Prostate gland (tissue), 2 donors: Measurements from ENCODE around the gene AFAP1L1. TPM values are rescaled to one million over a fixed set of nuclear protein-coding genes. Genes with fewer than 3 reads are reported as not detected.
A peak's percentile ranks its signal among the peaks of the same experiment; 100 is the strongest.

Source experiments
- DNase-seq: peaks from one replicate; pipeline ENCODE4 v3.0.0-alpha.2; 2019; ENCODE audit warnings: low spot score
- H3K27ac ChIP-seq, 2 donors: fragments of 200-600 bp; sonication (generic); 2 replicates each; pipeline ENCODE4 v1.5.1; 2017 to 2019
- H3K27me3 ChIP-seq: fragments of 200-600 bp; sonication (generic); replicated peaks from 2 replicates; pipeline ENCODE4 v1.5.1; 2019; ENCODE audit not compliant: insufficient read depth
- H3K36me3 ChIP-seq, 2 donors: fragments of 200-600 bp; sonication (generic); 1 replicate in 1 of 2; 2 replicates in 1 of 2; pipeline versions ENCODE4 v1.5.1 to v1.8.1; 2017 to 2019
- H3K4me1 ChIP-seq: fragments of 200-600 bp; sonication (generic); replicated peaks from 2 replicates; pipeline ENCODE4 v1.5.1; 2019
- H3K4me3 ChIP-seq, 2 donors: fragments of 200-600 bp; sonication (generic); 2 replicates each; pipeline ENCODE4 v1.5.1; 2017 to 2019
- H3K9me3 ChIP-seq: fragments of 200-600 bp; sonication (generic); 2 replicates; pipeline ENCODE4 v1.5.1; 2017
- POLR2A ChIP-seq: fragments of 450-650 bp; IDR thresholded peaks from one replicate; pipeline ENCODE4 v1.6.1; 2016; ENCODE audit warnings: antibody characterized with exemption, mild to moderate bottlenecking
- POLR2AphosphoS5 ChIP-seq: sonication (generic); formaldehyde crosslinking; IDR thresholded peaks from one replicate; pipeline ENCODE4 v1.6.1; 2017; ENCODE audit warnings: antibody characterized with exemption
- WGBS: methylation state at CpG from one replicate; pipeline ENCODE4 v1.1.5; 2018; 5-methylcytosine and 5-hydroxymethylcytosine counted together
- intact Hi-C: fragments of 100-400 bp; cut with DNase I; formaldehyde crosslinking; loops from one replicate; pipeline ENCODE4 v1.14.2; 2022
- total RNA-seq, 2 donors: library from RNA; depleted of rRNA; stranded (reverse); fragments of >200 nt; gene quantifications; one replicate each; pipeline ENCODE4 v1.1.0, GENCODE V29; 2016
- TF ChIP-seq, protein P1 (sequence below), 4 experiments: fragments of 200-600 bp in 2 of 4; fragments of 450-650 bp in 2 of 4; sonication (generic) in 2 of 4; IDR thresholded peaks; 1 replicate in 3 of 4; 2 replicates in 1 of 4; pipeline ENCODE4 v1.5.1; 2016 to 2019; ENCODE audit warnings: antibody characterized with exemption in 4 of 4, mild to moderate bottlenecking in 2 of 4, moderate library complexity in 2 of 4

AFAP1L1 gene
- total RNA-seq, 2 donors from 2014 or later, result 8.4 to 10.3 TPM

DNA sequence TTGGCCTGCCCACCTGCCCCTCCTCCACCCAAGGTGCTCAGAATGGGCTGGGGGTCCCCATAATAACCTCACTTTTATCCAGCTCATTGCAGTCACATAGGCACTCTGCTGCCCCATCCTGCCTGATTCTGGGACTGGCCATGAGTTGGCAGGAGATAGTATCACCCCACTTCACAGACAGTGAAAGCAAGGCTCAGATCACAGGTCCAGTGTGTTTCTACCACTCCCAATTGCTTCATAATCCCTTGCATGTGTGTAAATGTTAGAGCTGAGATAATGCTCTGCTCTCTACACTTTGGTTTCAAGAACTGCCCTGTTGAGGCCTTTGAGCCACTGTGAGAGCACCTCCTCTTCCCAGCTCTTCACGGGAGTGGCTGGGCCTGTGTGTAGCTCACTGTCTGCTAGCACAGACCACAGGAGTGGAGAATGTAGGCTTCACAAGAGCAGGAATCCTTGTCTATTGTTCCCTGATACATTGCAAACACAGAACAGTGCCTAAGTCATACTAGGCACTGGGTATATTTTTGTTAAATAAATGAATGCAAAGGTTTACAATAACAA, 94.6 kb downstream of the AFAP1L1 start:
- Histone ChIP-seq H3K27ac (no peak overlapping the region), H3K4me3 (no peak overlapping the region), H3K4me1 (no peaks in the 10 kb centered on the region), H3K9me3 (no peaks in the 10 kb centered on the region), H3K36me3 (no peaks in the 10 kb centered on the region), H3K27me3 (no peaks in the 10 kb centered on the region)
- TF ChIP-seq, protein P1, sequence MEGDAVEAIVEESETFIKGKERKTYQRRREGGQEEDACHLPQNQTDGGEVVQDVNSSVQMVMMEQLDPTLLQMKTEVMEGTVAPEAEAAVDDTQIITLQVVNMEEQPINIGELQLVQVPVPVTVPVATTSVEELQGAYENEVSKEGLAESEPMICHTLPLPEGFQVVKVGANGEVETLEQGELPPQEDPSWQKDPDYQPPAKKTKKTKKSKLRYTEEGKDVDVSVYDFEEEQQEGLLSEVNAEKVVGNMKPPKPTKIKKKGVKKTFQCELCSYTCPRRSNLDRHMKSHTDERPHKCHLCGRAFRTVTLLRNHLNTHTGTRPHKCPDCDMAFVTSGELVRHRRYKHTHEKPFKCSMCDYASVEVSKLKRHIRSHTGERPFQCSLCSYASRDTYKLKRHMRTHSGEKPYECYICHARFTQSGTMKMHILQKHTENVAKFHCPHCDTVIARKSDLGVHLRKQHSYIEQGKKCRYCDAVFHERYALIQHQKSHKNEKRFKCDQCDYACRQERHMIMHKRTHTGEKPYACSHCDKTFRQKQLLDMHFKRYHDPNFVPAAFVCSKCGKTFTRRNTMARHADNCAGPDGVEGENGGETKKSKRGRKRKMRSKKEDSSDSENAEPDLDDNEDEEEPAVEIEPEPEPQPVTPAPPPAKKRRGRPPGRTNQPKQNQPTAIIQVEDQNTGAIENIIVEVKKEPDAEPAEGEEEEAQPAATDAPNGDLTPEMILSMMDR (IDR thresholded peaks at IDR 0.05), result no peak
- no peak for TF ChIP-seq POLR2AphosphoS5
- no peak for TF ChIP-seq POLR2A
- DNase-seq, result no peak
- intact Hi-C loops, result loop anchor here (5.0 kb wide), 2 partner anchors 76 to 186 kb away; partner anchors contain the start of gene CSNK1A1
- 79% methylated on average over 1 of the region's 1 CpG for WGBS

DNA sequence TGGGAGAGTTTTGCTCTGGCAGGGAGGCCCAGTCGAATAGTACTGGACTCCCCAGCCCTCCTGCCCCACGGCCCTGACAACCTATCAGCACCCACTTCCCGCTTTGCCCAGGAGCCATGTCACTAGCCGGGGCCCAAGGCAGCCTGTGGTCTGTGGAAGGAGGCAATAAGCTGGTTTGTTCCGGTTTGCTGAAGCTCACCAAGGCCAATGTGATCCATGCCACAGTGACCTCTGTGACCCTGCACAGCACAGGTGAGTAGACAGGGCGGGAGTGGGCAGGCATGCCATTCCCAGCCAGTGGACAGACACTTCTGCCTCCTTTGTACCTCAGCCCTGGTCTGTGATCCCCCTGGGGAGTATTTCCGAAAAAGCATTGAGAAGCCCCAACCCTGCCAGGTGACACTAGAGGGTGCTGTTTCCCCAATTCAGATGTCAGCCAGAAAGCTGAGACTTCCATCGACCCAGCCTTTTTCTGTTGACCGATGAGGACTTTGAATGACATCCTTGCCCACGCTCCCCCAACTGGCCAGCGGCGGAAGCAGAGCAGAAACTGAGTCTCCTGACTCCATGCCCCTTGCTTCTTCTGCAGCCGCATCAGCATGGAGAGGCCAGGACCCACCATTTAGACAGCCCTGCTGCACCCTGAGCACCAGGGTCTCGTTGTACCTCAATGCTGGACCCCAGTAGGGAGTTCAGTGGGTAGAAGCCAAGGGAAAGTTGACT, 95.8 kb downstream of the AFAP1L1 start:
- Histone ChIP-seq H3K4me1 (no peaks in the 10 kb centered on the region), H3K36me3 (no peaks in the 10 kb centered on the region), H3K27me3 (no peaks in the 10 kb centered on the region), H3K4me3 (no peak overlapping the region), H3K27ac (no peak overlapping the region), H3K9me3 (no peaks in the 10 kb centered on the region)
- DNase-seq, result peak; percentile 52
- intact Hi-C loops, result loop anchor here (5.0 kb wide), 2 partner anchors 75 to 185 kb away; partner anchors contain the start of gene CSNK1A1
- 52% methylated on average over 14 of the region's 14 CpGs for WGBS
- no peak for TF ChIP-seq POLR2A
- TF ChIP-seq, protein P1 (IDR thresholded peaks at IDR 0.05), result peak; percentile 40 to 75 (median 64)
- peak; percentile 30 for TF ChIP-seq POLR2AphosphoS5

DNA sequence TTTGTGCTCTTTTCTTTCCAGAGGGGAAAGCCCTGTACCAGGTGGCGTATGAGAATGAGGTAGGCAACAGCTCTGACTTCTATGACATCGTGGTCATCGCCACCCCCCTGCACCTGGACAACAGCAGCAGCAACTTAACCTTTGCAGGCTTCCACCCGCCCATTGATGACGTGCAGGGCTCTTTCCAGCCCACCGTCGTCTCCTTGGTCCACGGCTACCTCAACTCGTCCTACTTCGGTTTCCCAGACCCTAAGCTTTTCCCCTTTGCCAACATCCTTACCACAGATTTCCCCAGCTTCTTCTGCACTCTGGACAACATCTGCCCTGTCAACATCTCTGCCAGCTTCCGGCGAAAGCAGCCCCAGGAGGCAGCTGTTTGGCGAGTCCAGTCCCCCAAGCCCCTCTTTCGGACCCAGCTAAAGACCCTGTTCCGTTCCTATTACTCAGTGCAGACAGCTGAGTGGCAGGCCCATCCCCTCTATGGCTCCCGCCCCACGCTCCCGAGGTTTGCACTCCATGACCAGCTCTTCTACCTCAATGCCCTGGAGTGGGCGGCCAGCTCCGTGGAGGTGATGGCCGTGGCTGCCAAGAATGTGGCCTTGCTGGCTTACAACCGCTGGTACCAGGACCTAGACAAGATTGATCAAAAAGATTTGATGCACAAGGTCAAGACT, 96.5 kb downstream of the AFAP1L1 start:
- Histone ChIP-seq H3K4me3 (no peak overlapping the region), H3K27me3 (no peaks in the 10 kb centered on the region), H3K27ac (no peak overlapping the region), H3K9me3 (no peaks in the 10 kb centered on the region), H3K36me3 (no peaks in the 10 kb centered on the region), H3K4me1 (no peaks in the 10 kb centered on the region)
- DNase-seq, result no peak
- WGBS, result 94% methylated on average over 22 of the region's 22 CpGs
- intact Hi-C loops, result loop anchor here (5.0 kb wide), 2 partner anchors 74 to 184 kb away; partner anchors contain the start of gene CSNK1A1
- TF ChIP-seq POLR2A (no peak), POLR2AphosphoS5 (no peak)
- TF ChIP-seq, protein P1 (IDR thresholded peaks at IDR 0.05), result no peak

DNA sequence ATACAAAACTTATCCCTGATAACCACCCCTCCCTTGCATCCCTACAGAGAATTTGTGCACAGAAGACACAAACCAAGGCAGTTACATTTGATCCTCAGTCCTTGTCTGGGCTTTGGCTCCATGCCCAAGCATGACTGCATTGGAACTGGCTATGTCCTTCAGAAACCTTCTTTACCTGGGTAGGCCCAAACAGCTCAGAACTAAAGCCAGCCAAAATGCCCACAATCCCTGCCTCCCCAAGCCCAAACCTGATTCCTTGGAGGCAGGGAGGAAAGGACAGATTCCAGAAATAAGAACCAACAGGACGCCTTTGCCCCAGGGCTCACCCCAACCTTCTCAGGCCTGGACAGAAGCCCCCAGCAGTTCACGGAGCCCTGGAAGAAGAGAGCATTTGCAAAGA, 99.2 kb downstream of the AFAP1L1 start:
- H3K4me1 ChIP-seq, result no peaks in the 10 kb centered on the region
- no peaks in the 10 kb centered on the region for H3K36me3 ChIP-seq
- no peak for DNase-seq
- no peak for TF ChIP-seq POLR2A
- TF ChIP-seq, protein P1 (IDR thresholded peaks at IDR 0.05), result no peak
- intact Hi-C loops, result no loop called here
- H3K27me3 ChIP-seq, result no peaks in the 10 kb centered on the region
- H3K27ac ChIP-seq, result no peak overlapping the region
- H3K4me3 ChIP-seq, result no peak overlapping the region
- H3K9me3 ChIP-seq, result no peaks in the 10 kb centered on the region
- 97% methylated on average over 2 of the region's 2 CpGs for WGBS
